ENCODE data around the gene NR2F2.

DNA sequence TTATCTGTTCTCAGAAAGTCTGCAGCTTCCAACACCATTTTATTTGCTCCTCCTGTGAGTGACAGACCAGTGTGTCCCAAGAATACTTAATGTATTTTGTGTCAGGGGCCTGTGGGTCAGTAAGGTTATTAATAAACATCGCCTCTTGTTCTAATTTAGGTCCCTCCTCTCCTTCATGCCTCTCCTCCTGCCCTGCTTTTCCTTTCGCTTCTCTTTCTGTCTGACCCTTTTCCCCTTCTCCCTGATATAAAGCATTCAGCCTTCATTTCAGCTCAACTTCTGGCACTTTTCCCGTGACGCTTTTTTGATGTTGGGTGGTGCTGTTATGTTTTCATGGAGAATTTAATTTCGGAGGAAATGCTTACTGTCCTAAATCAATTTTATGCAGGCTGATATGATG, 29.7 kb upstream of the NR2F2 start:
- TF ChIP-seq, protein P1, sequence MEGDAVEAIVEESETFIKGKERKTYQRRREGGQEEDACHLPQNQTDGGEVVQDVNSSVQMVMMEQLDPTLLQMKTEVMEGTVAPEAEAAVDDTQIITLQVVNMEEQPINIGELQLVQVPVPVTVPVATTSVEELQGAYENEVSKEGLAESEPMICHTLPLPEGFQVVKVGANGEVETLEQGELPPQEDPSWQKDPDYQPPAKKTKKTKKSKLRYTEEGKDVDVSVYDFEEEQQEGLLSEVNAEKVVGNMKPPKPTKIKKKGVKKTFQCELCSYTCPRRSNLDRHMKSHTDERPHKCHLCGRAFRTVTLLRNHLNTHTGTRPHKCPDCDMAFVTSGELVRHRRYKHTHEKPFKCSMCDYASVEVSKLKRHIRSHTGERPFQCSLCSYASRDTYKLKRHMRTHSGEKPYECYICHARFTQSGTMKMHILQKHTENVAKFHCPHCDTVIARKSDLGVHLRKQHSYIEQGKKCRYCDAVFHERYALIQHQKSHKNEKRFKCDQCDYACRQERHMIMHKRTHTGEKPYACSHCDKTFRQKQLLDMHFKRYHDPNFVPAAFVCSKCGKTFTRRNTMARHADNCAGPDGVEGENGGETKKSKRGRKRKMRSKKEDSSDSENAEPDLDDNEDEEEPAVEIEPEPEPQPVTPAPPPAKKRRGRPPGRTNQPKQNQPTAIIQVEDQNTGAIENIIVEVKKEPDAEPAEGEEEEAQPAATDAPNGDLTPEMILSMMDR (CRISPR knock-in tag; IDR thresholded peaks at IDR 0.05) = no peak
- TF ChIP-seq BORCS8-MEF2B (CRISPR knock-in tag; IDR thresholded peaks at IDR 0.05) = no peak
- no peak for TF ChIP-seq KLF13 (CRISPR knock-in tag; IDR thresholded peaks at IDR 0.05)
- no peak for TF ChIP-seq SIN3A (IDR thresholded peaks at IDR 0.05; ENCODE audit: borderline replicate concordance, low read depth, low read length)
- TF ChIP-seq TFAP4 (IDR thresholded peaks at IDR 0.05; ENCODE audit: borderline replicate concordance, low read depth) = no peak
- no peak for TF ChIP-seq MAFK (conservative IDR thresholded peaks at IDR 0.05 in 1 of 2, IDR thresholded peaks at IDR 0.05 in 1 of 2; ENCODE audit: low read length in 2 of 2)
- no peak for TF ChIP-seq CREB1 (IDR thresholded peaks at IDR 0.05)
- TF ChIP-seq CREB1 (CRISPR knock-in tag; IDR thresholded peaks at IDR 0.05) = no peak
- no peak for TF ChIP-seq ZFP37 (CRISPR knock-in tag; IDR thresholded peaks at IDR 0.05; ENCODE audit: borderline replicate concordance)
- TF ChIP-seq ZKSCAN1 (IDR thresholded peaks at IDR 0.05; ENCODE audit: low read length) = no peak
- TF ChIP-seq, protein P2, sequence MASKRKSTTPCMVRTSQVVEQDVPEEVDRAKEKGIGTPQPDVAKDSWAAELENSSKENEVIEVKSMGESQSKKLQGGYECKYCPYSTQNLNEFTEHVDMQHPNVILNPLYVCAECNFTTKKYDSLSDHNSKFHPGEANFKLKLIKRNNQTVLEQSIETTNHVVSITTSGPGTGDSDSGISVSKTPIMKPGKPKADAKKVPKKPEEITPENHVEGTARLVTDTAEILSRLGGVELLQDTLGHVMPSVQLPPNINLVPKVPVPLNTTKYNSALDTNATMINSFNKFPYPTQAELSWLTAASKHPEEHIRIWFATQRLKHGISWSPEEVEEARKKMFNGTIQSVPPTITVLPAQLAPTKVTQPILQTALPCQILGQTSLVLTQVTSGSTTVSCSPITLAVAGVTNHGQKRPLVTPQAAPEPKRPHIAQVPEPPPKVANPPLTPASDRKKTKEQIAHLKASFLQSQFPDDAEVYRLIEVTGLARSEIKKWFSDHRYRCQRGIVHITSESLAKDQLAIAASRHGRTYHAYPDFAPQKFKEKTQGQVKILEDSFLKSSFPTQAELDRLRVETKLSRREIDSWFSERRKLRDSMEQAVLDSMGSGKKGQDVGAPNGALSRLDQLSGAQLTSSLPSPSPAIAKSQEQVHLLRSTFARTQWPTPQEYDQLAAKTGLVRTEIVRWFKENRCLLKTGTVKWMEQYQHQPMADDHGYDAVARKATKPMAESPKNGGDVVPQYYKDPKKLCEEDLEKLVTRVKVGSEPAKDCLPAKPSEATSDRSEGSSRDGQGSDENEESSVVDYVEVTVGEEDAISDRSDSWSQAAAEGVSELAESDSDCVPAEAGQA (IDR thresholded peaks at IDR 0.05; ENCODE audit: low read depth) = no peak
- TF ChIP-seq, protein P2 (CRISPR knock-in tag; IDR thresholded peaks at IDR 0.05; ENCODE audit: borderline replicate concordance) = no peak
